Measurements from ENCODE around the gene B2M. TPM values are rescaled to one million over a fixed set of nuclear protein-coding genes. Genes with fewer than 3 reads are reported as not detected.

B2M gene
- total RNA-seq, 1 experiment from 2014 or later, result 388 TPM

DNA sequence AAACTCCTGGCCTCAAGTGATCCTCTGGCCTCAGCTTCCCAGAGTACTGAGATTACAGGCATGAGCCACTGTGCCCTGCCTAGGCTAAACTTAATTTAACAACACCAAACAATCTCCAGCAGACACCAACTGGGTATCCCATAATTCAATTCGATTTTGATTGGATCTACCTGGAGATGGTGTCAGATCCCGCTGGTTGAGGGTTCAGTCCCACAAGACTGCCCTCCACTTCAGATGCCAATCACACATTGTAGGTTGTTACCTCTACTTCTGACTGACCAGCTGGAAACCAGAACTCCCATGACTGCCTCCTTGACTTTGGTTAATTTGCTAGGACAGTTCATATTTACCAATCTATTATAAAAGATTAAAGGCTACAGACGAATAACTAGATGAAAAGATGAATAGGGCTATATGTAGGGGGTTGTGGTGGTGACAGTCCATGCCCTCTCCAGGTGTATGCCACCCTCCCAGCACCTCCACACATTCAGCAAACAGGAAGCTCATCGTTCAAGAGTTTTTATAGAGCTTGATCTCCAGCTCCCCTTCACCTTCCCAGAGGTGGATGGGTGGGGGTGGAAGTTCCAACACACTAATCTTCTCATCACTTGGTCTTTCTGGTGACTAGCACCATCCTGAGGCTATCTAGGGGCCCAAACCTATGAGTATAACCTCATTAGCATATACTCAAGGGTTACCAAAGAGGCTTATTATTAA lies 9.3 kb downstream of the B2M start:
- RAD21 ChIA-PET (ENCODE audit: low non-redundant PET in 1 of 2, low total read pairs in 2 of 2, uncharacterized antibody in 2 of 2, unreplicated experiment in 2 of 2), result no interaction called here
- Histone ChIP-seq H3K4me3 (replicated peaks in 1 of 2; ENCODE audit: low read depth in 1 of 2, low read length in 2 of 2) (no peak overlapping the region), H3K27ac (ENCODE audit: low read depth, low read length) (no peak overlapping the region), H3K9me2 (ENCODE audit: insufficient read depth) (no peaks in the 10 kb centered on the region), H4K20me1 (ENCODE audit: insufficient read depth) (no peaks in the 10 kb centered on the region), H3K4me1 (ENCODE audit: control insufficient read depth in 1 of 2, insufficient read depth in 2 of 2, low read length in 2 of 2) (peaks cover 0 to 9% of the 10 kb centered on the region in 2 experiments; a peak in 1 of 4 replicates), H3K27me3 (ENCODE audit: insufficient read depth, low read length) (no peaks in the 10 kb centered on the region), H3K4me2 (ENCODE audit: low read length) (no peak overlapping the region), H3K9ac (ENCODE audit: low read length) (no peak overlapping the region), H3K79me2 (ENCODE audit: insufficient read depth, low read length) (no peaks in the 10 kb centered on the region), H3K9me3 (ENCODE audit: control insufficient read depth in 1 of 2, insufficient read depth in 1 of 2, low read depth in 1 of 2, low read length in 2 of 2) (no peaks in the 10 kb centered on the region), H2AFZ (ENCODE audit: low read depth, low read length, poor library complexity, severe bottlenecking) (no peak overlapping the region), H3K36me3 (ENCODE audit: control insufficient read depth in 1 of 2, insufficient read depth in 2 of 2, low read length in 2 of 2) (peaks cover 23 to 28% of the 10 kb centered on the region in 2 experiments)
- DNase-seq (ENCODE audit: low read depth, low spot score) (no peak), ATAC-seq (no peak)
- no peak for TF ChIP-seq SRF (IDR thresholded peaks at IDR 0.05; ENCODE audit: low read depth)
- no peak for TF ChIP-seq POLR2AphosphoS5 (IDR thresholded peaks at IDR 0.05; ENCODE audit: low read depth, low read length)
- no peak for TF ChIP-seq CEBPB (IDR thresholded peaks at IDR 0.05; ENCODE audit: low read depth)
- no peak for TF ChIP-seq JUND (IDR thresholded peaks at IDR 0.05)
- no peak for TF ChIP-seq EGR1 (IDR thresholded peaks at IDR 0.05; ENCODE audit: low read depth)
- TF ChIP-seq ATF3 (IDR thresholded peaks at IDR 0.05), result no peak
- TF ChIP-seq REST (IDR thresholded peaks at IDR 0.05; ENCODE audit: low read depth), result no peak
- TF ChIP-seq ZBTB33 (IDR thresholded peaks at IDR 0.05; ENCODE audit: extremely low read depth, insufficient replicate concordance, low read length), result no peak
- TF ChIP-seq FOSL1 (IDR thresholded peaks at IDR 0.05; ENCODE audit: low read depth), result no peak
- no peak for TF ChIP-seq EZH2phosphoT487 (IDR thresholded peaks at IDR 0.05; ENCODE audit: borderline replicate concordance)
- TF ChIP-seq SP1 (IDR thresholded peaks at IDR 0.05; ENCODE audit: low read depth), result no peak
- no peak for TF ChIP-seq RAD21 (IDR thresholded peaks at IDR 0.05; ENCODE audit: low read depth)
- no peak for TF ChIP-seq POLR2A (IDR thresholded peaks at IDR 0.05; ENCODE audit: borderline replicate concordance, extremely low read depth, insufficient read depth, insufficient read length)
- no TSS peak for BruUV-seq (replicated peaks)
- POLR2A ChIA-PET, result interaction anchor here (0.8 to 3.7 kb wide), 2 partner anchors 9 to 58 kb away, joined by 3 to 21 read pairs; partner anchors contain the start of genes B2M, PATL2 and SPG11
- intact Hi-C loops (cut with micrococcal nuclease), result no loop called here
- CTCF ChIA-PET, result interaction anchor here (0.5 to 2.2 kb wide), 3 partner anchors 10 to 57 kb away, joined by 3 to 7 read pairs (median 5); partner anchors contain the start of genes PATL2 and SPG11
